ENCODE measurements around the gene YPEL2.
"Not testable (repeated sequence)": the region's sequence is repeated elsewhere in the genome, so short reads cannot be mapped to it uniquely, and the experiment has no call there.

Gene YPEL2

GRCh38 chr17:59396134-59396826 lies 64.8 kb downstream of the YPEL2 start:
- H3K27ac ChIP-seq = no peak overlapping the region
- H3K4me3 ChIP-seq = no peak overlapping the region

DNA sequence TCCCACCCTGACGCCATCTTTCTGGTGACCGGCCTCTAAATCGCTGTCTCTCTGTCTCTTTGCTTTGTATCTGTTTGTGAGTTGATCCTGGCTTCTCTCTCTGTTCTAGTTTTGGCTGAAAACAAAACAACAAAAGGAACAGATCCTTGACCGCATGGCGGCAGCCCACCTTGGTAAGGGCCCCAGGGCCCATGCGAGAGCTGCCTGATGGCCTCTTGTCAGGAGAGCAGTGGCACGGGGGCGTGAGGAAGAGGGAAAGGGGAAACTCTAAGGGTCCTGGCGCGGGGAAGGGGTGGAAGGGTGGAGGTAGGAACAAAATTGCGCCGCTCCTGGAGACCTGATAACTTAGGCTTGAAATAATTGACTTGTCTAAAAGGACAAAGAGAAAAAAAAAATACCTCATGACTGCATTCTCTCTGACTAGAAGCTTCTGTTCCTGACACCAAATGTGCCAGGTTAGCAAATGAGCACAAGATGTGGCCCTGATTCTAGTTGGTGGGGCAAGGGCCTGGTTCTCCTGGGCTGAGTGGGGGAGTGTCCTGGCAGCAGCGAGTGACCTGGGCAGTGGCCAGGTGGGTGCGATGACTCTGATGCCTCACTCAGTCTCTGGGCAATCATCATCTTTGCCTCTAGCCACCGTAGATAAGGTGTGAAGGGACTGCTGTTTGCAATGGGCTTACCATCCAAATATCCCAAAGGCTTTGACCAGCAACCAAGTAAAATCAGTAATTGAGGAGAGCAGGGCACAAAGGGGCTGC lies 66.0 kb downstream of the YPEL2 start:
- Histone ChIP-seq H3K27ac (no peak overlapping the region), H3K4me3 (no peak overlapping the region)

- H3K27ac ChIP-seq = peak overlapping the region in 1 of 21 experiments; percentile 22
- no peak overlapping the region for H3K4me3 ChIP-seq
These were observed 68.5 kb downstream of the YPEL2 start for GRCh38 chr17:59399914-59400313.

- H3K27ac ChIP-seq = peak overlapping the region in 7 of 21 experiments; percentile 4 to 65 (median 26)
- no peak overlapping the region for H3K4me3 ChIP-seq
These were observed 69.4 kb downstream of the YPEL2 start for GRCh38 chr17:59400858-59401257.

DNA sequence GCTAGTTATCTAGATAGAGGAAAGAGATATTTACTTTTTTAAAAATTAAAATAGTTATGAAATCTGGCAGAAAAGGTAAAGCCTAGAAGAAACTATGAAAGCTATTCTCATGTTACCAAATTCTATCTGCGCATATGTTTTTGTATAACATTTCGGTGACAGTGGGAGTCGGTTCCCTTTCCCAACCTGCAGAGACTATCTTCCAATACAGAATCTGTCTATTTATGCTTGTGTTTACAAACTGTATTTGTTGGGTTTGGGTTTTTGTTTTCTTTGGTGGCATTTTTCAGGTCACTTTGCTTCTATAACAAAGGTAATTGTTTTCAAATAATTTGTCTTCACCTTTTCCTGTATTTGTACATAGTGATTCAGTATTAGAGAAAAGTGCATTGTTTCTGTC lies 69.8 kb downstream of the YPEL2 start:
- peak overlapping the region in 1 of 21 experiments; percentile 4 for H3K27ac ChIP-seq

GRCh38 chr17:59401725-59402124 lies 70.3 kb downstream of the YPEL2 start:
- no peak overlapping the region for H3K27ac ChIP-seq
- no peak overlapping the region for H3K4me3 ChIP-seq

More for the DNA sequence above, 69.8 kb downstream of the YPEL2 start:
- no peak overlapping the region for H3K4me3 ChIP-seq

GRCh38 chr17:59402760-59403159 lies 71.3 kb downstream of the YPEL2 start:
- Histone ChIP-seq H3K4me3 (no peak overlapping the region), H3K27ac (no peak overlapping the region)

DNA sequence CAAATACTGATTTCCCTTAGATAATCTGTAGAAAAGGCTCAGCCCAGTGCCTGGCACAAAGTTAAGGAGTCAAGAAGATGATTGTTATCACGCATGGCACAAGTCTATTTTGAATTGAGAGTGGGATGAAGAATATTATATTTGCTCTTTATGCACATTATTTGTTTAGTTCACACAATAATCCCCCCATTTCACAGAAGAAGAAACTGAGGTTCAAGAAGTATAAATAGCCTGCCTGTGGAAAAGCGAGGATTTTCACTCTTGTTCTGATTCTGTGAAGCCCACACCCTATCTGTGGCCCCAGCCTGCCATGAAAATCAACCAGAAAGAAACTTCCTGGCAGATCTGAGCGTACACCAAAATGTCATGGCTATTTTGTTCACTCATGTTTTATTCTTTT lies 73.0 kb downstream of the YPEL2 start:
- H3K27ac ChIP-seq = no peak overlapping the region

GRCh38 chr17:59405944-59406705 lies 74.7 kb downstream of the YPEL2 start:
- H3K27ac ChIP-seq = no peak overlapping the region
- H3K4me3 ChIP-seq = no peak overlapping the region

More for the DNA sequence above, 73.0 kb downstream of the YPEL2 start:
- H3K4me3 ChIP-seq = no peak overlapping the region

DNA sequence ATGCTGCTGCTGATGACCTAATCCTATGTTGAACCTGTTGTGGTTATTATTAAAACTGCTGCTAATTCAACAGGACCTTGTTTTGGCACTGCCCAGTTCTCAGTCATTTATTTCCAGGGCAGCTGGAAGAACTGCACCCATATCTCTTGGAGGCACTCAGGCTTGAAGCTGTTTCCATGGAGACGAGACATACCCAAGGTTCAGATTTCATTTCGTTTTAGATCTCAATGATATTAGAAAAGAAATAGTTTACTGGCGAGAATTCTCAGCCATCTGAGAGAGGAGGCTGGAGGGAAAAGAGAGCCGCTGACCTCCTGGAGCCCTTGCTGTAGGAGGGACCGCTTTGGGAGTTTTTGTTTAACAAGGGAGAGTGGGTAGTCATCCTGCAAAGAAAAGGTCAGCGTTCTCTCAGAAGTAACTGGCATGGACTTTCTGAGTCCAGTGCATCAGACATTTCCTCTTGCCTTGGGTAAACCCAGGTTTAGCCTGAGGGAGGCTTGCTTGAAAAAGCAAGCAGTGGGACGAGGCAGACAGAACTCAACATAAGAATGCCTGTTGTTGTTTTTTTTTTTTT lies 75.4 kb downstream of the YPEL2 start:
- Histone ChIP-seq H3K27ac (no peak overlapping the region), H3K4me3 (no peak overlapping the region)

- H3K4me3 ChIP-seq = no peak overlapping the region
These were observed 78.0 kb downstream of the YPEL2 start for GRCh38 chr17:59409336-59410048.

GRCh38 chr17:59410049-59410437 lies 78.6 kb downstream of the YPEL2 start:
- H3K4me3 ChIP-seq = no peak overlapping the region
- no peak overlapping the region for H3K27ac ChIP-seq

More at GRCh38 chr17:59409336-59410048, 78.0 kb downstream of the YPEL2 start:
- no peak overlapping the region for H3K27ac ChIP-seq

- H3K4me3 ChIP-seq, H3K27ac ChIP-seq: not testable (repeated sequence)
These were observed 81.0 kb downstream of the YPEL2 start for GRCh38 chr17:59412431-59412830.

DNA sequence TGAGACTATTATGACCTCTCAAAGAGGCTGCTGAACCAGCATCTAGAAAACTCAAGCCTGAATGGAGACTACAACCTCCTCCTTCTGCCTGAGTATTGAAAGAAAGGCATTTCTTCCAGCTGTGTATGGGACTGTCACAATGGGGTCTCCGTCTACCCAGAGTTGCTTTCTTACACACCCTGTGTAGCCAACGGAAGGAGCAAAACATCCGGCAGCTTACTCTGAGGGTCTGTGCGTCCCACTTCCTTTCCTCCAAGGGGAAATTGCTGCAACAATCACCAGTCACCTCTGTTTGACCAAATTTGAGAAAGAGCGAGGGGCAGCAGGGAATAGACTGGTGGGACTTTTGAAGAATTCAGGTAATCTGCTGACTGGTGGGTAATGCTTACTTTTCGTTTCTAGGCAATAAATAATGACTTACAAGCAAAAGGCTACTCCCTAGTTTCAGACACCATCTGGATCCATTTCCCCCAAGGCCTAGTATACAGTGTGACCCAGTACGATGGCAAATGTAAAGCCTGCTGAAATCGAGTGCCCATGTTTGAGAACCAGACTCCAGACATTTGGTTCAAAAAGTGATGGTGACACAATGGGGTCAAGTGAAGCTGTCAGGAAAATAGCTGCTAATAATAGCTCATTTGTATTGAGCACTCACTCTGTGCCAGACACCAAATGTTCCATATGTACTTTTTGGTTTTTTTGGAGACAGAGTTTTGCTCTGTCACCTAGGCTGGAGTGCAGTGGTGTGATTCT lies 81.7 kb downstream of the YPEL2 start:
- Histone ChIP-seq H3K27ac (no peak overlapping the region), H3K4me3 (no peak overlapping the region)

DNA sequence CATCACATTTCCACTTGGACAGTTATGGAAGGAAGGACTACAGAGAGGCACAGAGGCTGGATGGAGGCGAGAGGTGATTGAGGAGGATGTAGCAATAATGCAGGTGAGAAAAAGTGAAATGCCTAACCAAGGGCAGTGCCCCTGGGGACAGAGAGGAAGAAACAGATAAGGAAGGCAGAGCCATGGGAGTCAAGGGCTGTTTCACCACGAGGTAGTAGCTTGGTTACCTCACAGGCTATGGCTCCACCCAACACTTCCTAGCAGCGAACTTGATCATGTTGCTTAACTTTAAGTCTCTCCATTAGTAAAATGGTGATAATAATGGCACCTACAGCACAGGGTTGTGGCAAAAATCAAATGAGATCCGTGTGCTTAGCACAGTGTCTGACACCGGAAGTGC lies 83.9 kb downstream of the YPEL2 start:
- H3K27ac ChIP-seq = no peak overlapping the region

DNA sequence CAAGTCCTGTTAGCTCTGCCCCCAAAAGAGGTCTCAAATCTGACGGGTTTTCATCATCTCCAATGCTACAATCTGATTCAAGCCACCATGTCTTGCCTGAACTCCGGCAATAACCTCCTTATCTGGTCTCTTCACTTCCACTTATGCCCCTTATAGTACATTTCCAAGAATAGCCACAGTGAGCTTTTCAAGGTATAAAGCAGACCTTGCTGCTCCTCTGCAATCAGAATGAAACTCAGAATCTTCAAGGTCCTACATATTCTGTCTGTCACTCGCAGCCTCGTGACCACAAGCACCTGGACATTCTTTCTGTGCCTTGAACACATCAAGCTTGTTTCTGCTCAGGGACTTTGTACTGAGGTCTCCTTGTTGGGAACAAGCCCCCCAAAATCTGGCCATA lies 84.7 kb downstream of the YPEL2 start:
- H3K27ac ChIP-seq = no peak overlapping the region
- no peak overlapping the region for H3K4me3 ChIP-seq

More for the DNA sequence above, 83.9 kb downstream of the YPEL2 start:
- no peak overlapping the region for H3K4me3 ChIP-seq

GRCh38 chr17:59417452-59417851 lies 86.0 kb downstream of the YPEL2 start:
- Histone ChIP-seq H3K27ac (no peak overlapping the region), H3K4me3 (no peak overlapping the region)

- H3K4me3 ChIP-seq = no peak overlapping the region
- no peak overlapping the region for H3K27ac ChIP-seq
These were observed 87.3 kb downstream of the YPEL2 start for GRCh38 chr17:59418732-59419166.

DNA sequence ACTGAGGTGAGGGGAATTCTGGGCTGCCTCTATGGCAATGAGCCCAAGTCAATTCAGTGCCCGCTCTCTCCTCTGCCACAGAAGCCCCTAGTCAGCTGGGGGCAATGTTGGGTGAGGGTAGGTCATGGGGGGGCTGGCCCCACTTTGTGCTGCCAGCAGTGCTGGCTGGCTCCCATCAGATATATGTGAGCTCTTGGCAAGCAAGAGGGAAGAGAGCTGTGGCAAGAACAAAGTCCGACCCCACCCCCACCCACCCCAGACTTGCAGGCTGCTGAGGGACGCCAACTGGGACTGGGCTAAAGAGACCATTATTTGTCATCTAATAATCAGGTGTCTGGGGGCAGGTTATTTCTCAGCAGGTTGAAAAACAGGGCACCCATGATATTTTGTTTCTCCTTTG lies 89.4 kb downstream of the YPEL2 start:
- H3K4me3 ChIP-seq = no peak overlapping the region
- no peak overlapping the region for H3K27ac ChIP-seq
